Activated CD4-positive, CD25-positive, alpha-beta regulatory T cell treated with anti-CD3 and anti-CD28 coated beads, Interleukin-2, amount 50 U/mL, for 72 hours (primary cell): Measurements from ENCODE around the gene GNS.
A peak's percentile ranks its signal among the peaks of the same experiment; 100 is the strongest.

Experiments
- DNase-seq: peaks from one replicate; pipeline ENCODE4 v3.0.0; 2021

GNS gene

DNA sequence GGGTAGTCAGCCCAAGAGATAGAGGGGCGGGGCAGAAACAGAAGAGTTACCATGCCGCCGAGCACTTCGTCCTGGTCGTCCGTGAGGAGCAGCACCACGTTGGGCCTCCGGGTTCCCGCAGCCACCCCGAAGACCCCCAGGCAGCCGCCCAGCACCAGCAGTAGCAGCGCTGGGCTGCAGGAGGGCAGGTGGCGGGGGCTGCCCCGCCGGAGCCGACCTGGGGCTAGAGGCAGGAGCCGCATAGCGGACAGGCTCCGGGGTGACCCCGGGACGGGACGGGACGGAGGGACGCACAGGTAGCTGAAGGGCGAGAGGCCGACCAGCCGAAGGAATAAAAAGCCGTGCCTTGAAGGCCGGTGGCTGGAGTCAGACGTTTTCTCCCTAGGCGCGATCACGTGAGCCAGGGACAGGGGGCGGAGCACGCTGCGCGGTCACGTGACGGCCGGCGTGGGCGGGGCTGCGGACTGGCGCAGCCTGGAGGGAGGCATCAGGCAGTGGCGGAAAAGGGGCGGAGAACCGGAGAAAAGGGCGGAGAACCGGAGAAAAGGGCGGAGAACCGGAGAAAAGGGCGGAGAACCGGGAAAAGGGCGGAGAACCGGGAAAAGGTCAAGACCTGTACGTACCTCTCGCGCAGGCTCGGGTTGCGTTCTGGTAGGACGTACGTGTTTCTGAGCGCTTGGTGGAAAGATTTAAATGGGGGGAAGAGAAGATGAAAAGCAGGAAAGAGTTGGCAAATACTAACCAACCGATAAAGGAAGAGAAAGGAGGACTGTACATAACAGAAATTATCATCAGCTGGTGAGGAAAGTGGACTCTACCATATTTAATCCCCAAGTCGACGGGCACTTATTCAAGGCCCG lies at the start of gene GNS:
Gene GNS, minus strand, starts transcription at position 372 of the 860 bp plus-strand sequence. Its CDS starts 130 bp downstream, at position 242.
- peak; percentile 99 for DNase-seq

DNA sequence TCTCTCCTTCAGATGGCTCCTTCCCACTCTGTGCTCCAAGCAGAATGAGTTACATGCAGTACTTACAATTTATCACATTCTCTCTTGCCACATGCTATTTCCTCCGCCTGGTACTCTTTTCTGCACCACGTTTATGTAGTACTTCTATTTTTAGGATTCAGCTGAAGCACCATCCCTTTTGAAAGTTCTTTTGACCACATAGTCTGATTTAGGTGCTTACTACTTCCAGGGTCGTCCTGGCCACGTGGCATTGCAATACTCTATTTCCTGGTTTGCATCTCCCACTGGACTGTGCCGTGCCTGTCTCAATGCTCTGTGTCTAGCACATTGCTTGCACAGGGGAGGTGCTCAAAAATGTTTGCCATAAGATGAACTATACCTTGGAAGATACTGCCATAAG lies 48.9 kb upstream of the GNS start:
- DNase-seq: no peak

- DNase-seq: no peak
These were observed 47.6 kb upstream of the GNS start for GRCh38 chr12:64806593-64807460.

DNA sequence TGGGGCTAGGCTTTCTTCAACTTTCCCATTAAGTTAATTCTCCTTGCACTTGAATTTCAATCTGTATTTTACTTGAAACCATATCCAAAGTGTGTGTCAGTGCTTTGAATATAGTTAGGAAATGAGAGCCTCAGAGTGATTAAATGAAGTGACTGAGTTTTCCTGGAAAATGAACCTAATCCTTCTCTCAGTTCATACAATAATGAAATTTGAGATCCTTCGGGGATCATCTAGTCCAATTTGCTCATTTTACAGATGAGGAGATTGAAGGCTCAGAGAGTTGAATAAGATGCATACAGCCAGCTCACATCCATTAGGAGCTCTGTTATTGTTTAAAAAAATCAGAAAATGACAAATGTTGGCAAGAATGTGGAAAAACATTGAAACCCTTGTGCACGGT lies 47.0 kb upstream of the GNS start:
- DNase-seq: no peak

DNA sequence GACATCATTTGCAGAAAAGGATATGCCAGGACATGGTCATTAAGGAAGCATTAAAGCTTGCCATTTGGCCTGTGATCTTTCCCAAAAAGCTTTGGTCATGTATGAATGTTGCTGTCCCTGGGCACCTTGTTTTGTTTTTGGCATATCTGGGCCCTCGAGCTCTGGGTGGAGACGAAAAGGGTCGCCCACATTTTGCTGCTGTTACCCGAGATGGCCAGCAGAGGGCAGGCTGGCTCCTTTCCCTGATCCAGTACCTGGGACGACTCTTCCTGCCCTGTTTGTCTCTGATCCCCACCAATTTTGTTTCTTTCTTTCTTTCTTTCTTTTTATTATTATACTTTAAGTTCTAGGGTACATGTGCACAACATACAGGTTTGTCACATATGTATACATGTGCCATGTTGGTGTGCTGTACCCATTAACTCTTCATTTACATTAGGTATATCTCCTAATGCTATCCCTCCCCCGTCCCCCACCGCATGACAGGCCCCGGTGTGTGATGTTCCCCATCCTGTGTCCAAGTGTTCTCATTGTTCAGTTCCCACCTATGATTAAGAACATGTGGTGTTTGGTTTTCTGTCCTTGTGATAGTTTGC lies 43.1 kb upstream of the GNS start:
- peak; percentile 62 for DNase-seq

DNA sequence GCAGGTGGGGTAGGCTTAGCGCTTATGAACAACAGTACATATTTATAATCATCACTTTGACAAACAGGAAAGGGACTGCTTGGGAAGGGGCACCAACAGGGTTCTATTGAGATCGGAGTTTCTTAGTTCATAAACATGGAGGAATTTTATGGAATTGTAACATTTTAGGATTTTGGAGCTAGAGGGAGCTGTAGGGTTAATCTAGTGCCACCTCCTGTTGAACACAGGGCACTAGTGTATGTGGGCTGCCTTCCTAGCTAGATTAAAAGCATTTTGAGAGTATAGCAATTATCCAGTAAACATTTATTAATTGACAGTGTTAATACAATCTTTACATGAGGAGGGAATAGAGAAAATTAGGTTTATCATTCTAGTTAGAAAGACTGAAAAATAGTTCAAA lies 42.2 kb upstream of the GNS start:
- DNase-seq: no peak

DNA sequence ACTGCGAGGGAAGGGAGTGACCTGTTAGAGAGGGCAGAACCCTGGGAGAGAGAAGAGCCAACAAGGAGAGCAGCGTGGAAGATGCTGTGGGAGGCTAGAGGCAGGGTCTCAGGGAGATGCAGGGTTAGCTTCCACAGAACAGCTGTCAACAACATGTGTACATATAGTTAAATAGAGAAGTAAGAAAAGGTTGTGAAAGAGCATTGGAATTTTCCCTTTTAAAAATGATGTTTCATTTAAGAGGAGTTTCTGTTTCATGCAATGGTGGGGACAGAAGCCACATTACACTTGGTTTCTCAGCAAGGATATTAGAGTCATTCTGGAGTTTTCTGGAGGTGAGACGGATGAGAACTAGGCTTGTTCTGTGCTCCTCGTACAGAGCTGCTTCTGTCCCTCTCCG lies 41.4 kb upstream of the GNS start:
- DNase-seq: no peak

- DNase-seq: no peak
These were observed 39.0 kb upstream of the GNS start for GRCh38 chr12:64798165-64798564.

- no peak for DNase-seq
These were observed 38.0 kb upstream of the GNS start for GRCh38 chr12:64797156-64797555.

GRCh38 chr12:64796205-64796845 lies 37.1 kb upstream of the GNS start:
- DNase-seq: peak; percentile 57

DNA sequence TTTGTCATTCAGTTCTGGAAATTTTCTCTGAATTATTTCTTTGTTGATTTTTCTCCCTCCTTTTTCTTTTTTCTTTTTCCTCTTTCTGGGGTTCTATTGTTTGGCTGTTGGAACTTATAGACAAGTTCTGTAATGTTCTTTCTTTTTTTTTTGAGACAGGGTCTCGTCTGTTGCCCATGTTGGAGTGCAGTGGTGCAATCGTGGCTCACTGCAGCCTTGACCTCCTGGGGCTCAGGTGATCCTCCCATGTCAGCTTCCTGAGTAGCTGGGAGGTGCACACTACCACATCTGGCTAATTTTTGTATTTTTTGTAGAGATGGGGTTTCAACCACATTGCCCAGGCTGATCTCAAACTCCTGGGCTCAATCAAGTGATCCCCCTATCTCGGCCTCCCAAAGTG lies 35.1 kb upstream of the GNS start:
- no peak for DNase-seq

GRCh38 chr12:64793610-64794009 lies 34.4 kb upstream of the GNS start:
- no peak for DNase-seq

DNA sequence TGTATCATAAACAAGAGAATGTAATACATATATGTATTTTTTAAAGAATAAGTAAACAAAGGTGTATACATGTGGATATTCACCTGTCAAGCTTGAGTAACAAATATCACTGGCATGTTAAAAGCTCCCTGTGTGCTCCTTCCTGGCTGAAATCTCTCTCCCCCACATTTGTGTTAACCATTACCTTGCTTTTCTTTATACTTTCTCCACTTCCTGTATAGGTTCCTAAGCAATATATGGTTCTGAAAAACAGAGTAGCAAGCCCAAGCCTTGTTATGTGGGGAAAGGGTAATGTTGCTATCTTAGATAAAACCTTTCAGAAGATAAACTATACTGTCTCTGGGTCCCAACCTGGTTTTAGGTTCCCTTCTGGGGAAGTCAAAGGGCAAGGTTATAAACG lies 32.9 kb upstream of the GNS start:
- DNase-seq: no peak

- no peak for DNase-seq
These were observed 31.8 kb upstream of the GNS start for GRCh38 chr12:64791036-64791435.

DNA sequence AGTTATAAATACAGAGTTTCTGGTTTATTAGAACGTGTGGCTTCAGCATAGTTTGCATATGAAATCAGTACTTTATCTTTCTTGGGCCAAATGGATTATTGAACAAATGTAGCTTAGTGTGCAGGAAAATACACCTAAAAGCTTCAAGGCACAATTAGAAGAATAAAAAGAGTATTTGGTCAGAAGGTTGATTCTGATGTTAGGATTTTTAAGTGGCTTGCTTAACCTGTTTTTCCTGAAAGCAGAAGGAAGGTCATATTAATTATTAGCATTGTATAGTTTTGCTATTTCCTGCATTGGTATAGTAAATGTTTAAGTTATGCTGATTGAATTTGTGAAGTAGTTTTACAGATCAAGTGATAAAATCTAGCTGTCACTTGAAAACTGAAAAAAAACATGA lies 31.0 kb upstream of the GNS start:
- DNase-seq: no peak

DNA sequence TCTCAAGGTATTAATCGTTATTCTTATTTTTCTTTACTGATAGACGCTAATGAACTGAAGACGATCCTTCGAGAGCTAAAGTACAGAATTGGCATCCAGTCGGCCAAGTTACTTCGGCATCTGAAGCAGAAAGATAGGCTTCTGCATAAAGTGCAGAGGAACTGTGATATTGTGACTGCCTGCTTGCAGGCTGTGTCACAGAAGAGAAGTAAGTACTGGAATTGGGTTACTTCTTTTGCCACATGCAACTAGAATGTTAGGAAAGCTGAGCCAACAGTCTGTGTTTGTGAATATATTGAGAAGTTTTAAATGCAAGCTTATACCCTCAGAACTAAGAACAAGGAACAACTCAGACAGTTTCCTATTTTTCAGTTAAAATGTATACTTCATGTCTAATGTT lies 26.6 kb upstream of the GNS start:
- DNase-seq: no peak

DNA sequence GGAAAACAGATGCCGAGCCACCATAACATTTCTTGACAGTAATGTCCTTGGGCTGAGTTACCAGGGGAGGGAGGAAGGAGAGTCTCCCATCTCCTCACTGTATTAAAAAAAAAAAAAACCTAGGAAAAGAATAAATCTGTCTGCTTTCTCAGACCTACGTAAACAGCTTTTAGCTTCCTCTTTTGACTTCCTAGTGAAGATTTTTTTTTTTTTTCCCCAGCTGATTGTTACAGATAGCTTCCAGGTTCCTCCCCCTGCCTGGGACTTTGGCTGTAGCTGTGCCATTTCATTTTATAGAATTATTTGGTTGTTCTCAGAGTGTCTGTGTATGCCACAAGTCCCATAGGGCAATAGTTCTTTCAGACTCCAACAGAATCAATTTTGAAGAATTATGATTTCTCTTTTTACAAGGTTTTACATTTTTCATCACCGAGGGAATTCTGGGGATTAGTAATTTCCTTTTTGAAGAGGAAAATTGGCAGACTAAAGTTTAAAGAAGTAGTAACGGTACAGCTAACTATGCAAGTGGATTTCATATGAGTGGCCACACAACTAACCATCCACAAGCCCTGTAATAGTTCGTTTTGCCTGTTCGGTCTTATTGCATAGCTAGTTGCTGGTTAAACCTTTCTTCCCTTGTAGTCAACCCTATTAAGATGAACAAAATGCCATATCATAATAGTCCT lies 23.1 kb upstream of the GNS start:
- no peak for DNase-seq

DNA sequence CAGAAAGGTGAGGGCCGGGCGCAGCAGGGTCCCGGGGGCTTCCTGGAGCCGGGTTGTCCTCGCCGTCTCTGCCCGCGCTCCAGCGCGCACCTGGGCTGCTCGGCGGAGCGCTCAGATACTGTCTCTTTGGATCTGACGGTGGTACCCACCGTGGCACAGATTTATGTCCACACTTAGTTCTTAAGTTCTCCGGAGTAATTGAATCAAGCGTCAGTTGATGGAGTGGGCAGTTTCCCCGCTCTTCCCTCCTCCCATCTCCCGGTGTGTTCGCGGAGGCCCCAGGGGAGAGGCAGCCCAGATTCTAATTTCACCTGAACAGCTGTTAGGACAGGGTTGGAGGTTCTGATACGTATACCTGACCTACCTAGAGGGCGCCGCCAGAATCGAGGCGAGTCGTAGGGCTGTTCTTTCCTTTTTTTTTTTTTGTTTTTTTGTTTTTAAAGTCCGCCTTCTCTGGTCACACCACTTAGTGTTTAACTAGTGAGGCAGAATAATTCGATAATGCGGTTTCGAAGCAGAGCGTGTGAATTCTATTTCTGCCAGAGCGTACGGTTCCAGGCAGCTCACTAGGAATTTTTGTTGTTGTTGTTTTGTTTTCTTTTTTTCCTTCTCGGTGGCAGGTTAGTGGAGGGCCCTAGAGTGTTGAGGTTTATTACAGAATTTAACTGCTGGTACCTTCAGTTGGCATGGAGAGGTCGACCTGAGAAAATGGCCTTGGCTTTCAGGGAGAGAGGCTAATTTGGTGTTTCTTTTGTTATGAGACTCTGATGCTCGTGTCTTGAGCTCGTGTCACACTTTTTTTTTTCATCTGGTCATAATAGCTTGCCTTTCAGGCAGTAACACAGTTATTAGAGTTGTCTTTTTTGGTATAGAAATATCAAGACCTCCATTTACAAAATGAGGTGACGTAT lies 22.3 kb upstream of the GNS start:
- DNase-seq: no peak

DNA sequence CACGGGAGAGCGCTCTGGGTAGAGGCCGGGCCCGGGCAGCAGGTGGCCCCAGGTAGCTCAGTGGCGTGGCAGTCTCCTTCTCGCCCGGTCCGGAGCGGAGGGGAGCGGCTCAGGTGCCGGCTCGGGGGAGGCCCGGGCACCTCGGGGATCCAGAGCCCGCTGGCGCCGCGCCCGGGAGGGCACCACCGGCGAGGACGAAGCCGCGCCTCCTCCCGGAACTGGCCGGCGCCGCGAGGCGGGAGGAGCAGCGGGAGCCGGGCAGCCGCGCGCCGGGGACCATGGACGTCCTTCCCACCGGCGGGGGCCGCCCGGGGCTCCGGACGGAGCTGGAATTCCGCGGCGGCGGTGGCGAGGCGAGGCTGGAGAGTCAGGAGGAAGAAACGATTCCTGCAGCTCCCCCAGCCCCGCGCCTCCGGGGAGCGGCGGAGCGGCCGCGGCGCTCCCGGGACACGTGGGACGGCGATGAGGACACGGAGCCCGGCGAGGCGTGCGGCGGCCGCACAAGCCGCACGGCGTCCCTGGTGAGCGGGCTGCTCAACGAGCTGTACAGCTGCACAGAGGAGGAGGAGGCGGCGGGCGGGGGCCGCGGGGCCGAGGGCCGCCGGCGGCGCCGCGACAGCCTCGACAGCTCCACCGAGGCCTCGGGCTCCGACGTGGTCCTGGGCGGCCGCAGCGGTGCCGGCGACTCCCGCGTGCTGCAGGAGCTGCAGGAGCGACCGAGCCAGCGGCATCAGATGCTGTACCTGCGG lies 21.5 kb upstream of the GNS start:
- DNase-seq: peak; percentile 32

DNA sequence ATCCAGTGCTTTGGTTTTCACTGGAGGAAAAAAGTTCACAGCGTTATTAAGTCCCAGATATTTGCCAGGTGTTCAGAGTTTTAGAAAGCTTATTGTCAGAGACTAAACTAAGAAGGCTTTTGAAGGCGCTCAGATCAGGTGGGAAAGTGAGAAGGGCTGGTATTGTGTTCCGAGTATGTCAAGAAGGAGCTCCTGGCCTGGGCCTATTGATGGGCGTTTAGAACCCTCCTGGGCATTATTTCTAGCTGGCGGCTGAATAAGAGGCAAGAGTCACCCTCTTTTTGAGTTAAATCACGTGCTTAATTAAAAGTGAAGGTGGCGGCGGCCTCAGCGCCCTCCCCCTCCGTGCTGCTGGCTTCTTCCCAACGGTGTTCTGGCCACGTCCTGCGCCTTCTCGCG lies 20.9 kb upstream of the GNS start:
- no peak for DNase-seq
